Right lobe of liver (tissue), 6 donors: Measurements from ENCODE around the gene APLF. TPM values are rescaled to one million over a fixed set of nuclear protein-coding genes. Genes with fewer than 3 reads are reported as not detected.
A peak's percentile ranks its signal among the peaks of the same experiment; 100 is the strongest.

Source experiments
- ATAC-seq, 4 donors: fragments of 200-7000 bp; cut with Tn5 transposase; one replicate each; pipeline ENCODE4 v1.9.1; 2020; ENCODE audit warnings: mild to moderate bottlenecking in 4 of 4, moderate library complexity in 4 of 4
- DNase-seq, 3 donors: peaks; one replicate each; pipeline ENCODE4 v3.0.0-alpha.2; 2020
- H3K27ac ChIP-seq, 3 donors: fragments of 200-600 bp; one replicate each; pipeline ENCODE4 v1.8.0; 2022
- H3K27me3 ChIP-seq, 2 donors: fragments of 200-600 bp; one replicate each; pipeline ENCODE4 v1.8.0; 2022
- H3K36me3 ChIP-seq, 4 donors: fragments of 200-600 bp; sonication (generic) in 1 of 4; one replicate each; pipeline versions ENCODE4 v1.5.1 to v1.8.0; 2017 to 2022; ENCODE audit warnings: control low read depth in 1 of 4
- H3K4me1 ChIP-seq, 4 donors: fragments of 200-600 bp; sonication (generic) in 1 of 4; one replicate each; pipeline versions ENCODE4 v1.5.1 to v1.8.0; 2017 to 2022; ENCODE audit warnings: control low read depth in 1 of 4
- H3K4me3 ChIP-seq, 3 donors: fragments of 200-600 bp; one replicate each; pipeline ENCODE4 v1.8.0; 2022
- H3K9me3 ChIP-seq, 4 donors: fragments of 200-600 bp; sonication (generic) in 1 of 4; one replicate each; pipeline versions ENCODE4 v1.5.1 to v1.8.0; 2017 to 2022; ENCODE audit warnings: control low read depth in 1 of 4
- POLR2A ChIP-seq: fragments of 450-650 bp; IDR thresholded peaks from one replicate; pipeline ENCODE4 v1.6.1; 2017; ENCODE audit warnings: antibody characterized with exemption, mild to moderate bottlenecking
- WGBS: methylation state at CpG from one replicate; pipeline ENCODE4 v1.1.6; 2018; ENCODE audit warnings: low coverage, low lambda C conversion rate; ENCODE audit not compliant: insufficient coverage; ENCODE audit errors: missing lambda C conversion rate; 5-methylcytosine and 5-hydroxymethylcytosine counted together
- intact Hi-C, 2 donors: fragments of 100-400 bp; cut with DNase I; formaldehyde crosslinking; loops; one replicate each; pipeline versions ENCODE4 v1.11.2 to v1.14.1; 2022
- long read RNA-seq: library from polyadenylated mRNA; unstranded; transcript quantifications from one replicate; pipeline ENCODE4 v2.0.0, GENCODE V29; 2019
- total RNA-seq, 6 experiments: library from RNA; depleted of rRNA in 2 of 6; stranded (reverse); fragments of >200 nt in 2 of 6; fragmentation: NEBNext Ultra II Directional in 3 of 6; extraction: Animal tissue kit (Norgen Biotek cat#: 25700) in 3 of 6; gene quantifications; one replicate each; pipeline versions ENCODE4 v1.1.0 to v1.2.4, GENCODE V29; 2016 to 2023
- TF ChIP-seq, protein P1 (sequence below), 4 donors: fragments of 200-600 bp in 3 of 4; fragments of 450-650 bp in 1 of 4; IDR thresholded peaks; one replicate each; pipeline versions ENCODE4 v1.5.1 to v1.8.0; 2016 to 2022; ENCODE audit warnings: antibody characterized with exemption in 4 of 4, mild to moderate bottlenecking in 2 of 4
- donor health status: DM: no; HTN: yes; CAD: no.
- donor health status: DM: no; HTN: no; CAD: no.
- donor health status: DM: no; HTN: no; CAD: no.
- donor health status: DM: no; HTN: yes; CAD: no.
- donor health status: DM: no; HTN: yes; CAD: no.

Gene APLF, protein sequence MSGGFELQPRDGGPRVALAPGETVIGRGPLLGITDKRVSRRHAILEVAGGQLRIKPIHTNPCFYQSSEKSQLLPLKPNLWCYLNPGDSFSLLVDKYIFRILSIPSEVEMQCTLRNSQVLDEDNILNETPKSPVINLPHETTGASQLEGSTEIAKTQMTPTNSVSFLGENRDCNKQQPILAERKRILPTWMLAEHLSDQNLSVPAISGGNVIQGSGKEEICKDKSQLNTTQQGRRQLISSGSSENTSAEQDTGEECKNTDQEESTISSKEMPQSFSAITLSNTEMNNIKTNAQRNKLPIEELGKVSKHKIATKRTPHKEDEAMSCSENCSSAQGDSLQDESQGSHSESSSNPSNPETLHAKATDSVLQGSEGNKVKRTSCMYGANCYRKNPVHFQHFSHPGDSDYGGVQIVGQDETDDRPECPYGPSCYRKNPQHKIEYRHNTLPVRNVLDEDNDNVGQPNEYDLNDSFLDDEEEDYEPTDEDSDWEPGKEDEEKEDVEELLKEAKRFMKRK
- 1 to 10 TPM; 1.3 to 2.3 (median 1.9) TPM for total RNA-seq
- long read RNA-seq = 0 reads

DNA sequence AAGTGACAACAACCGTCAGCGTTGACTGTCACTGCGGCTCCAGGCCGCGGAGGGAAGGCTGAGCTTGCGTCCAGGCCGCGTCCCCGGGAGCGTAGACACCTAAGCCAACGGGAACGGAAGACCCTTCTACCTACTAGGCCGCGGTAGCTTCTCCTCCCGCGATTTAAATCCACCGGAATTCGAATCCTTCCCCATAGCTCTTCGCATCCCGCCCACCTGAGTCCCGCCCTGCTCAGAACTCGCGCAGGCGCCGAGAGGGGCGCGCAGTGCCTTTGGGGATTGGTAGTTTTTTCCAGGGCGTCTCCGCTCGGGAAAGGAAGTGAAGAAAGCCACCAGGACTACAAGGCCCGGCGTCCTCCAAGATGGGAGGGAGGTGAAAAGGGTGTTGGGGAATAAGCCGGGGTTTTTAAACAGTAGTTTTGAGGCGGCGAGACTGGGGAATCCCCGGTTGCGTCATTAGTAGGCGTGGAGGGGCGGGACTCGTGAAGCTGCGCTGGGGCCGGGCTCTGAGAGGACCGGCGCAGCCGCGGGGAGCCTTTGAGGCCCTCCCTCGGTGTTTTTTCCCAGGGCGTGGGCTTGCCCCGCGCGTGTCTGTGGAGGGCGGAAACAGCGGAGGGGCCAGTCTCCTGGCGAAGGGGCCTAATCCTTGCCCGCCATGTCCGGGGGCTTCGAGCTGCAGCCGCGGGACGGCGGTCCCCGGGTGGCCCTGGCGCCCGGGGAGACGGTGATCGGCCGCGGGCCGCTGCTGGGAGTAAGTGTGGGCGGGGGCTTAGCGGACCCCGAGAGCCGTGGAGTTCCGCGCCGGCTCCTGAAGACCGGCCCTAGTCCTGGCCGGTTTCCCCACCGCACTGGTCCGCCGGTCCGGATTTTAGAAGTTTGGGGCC, at the start of gene APLF, which contains the start of gene FBXO48:
Gene APLF (plus strand): TSS at position 509 of the 884 bp plus-strand sequence. CDS start 147 bp downstream, at position 656.
Gene FBXO48 (minus strand): TSS at position 218 of the 884 bp plus-strand sequence. CDS start 2,149 bp downstream, outside the sequence.
- peak within 1 kb of the TSS; percentile 69 to 84 (median 84) for H3K4me3 ChIP-seq
- H3K4me1 ChIP-seq = peaks cover 0 to 14% (median 0%) of the 10 kb centered on the region in 4 donors
- no peaks in the 10 kb centered on the region for H3K9me3 ChIP-seq
- peak; percentile 95 to 98 (median 98) for DNase-seq
- no peaks in the 10 kb centered on the region for H3K27me3 ChIP-seq
- TF ChIP-seq, protein P1, sequence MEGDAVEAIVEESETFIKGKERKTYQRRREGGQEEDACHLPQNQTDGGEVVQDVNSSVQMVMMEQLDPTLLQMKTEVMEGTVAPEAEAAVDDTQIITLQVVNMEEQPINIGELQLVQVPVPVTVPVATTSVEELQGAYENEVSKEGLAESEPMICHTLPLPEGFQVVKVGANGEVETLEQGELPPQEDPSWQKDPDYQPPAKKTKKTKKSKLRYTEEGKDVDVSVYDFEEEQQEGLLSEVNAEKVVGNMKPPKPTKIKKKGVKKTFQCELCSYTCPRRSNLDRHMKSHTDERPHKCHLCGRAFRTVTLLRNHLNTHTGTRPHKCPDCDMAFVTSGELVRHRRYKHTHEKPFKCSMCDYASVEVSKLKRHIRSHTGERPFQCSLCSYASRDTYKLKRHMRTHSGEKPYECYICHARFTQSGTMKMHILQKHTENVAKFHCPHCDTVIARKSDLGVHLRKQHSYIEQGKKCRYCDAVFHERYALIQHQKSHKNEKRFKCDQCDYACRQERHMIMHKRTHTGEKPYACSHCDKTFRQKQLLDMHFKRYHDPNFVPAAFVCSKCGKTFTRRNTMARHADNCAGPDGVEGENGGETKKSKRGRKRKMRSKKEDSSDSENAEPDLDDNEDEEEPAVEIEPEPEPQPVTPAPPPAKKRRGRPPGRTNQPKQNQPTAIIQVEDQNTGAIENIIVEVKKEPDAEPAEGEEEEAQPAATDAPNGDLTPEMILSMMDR (IDR thresholded peaks at IDR 0.05) = no peak
- TF ChIP-seq POLR2A = peak; percentile 75
- peak within 1 kb of the TSS; percentile 66 to 91 (median 72) for H3K27ac ChIP-seq
- peak; percentile 95 to 98 (median 97) for ATAC-seq
- H3K36me3 ChIP-seq = no peaks in the 10 kb centered on the region
- WGBS = under 1% methylated on average over 41 of the region's 82 CpGs
- intact Hi-C loops = loop anchor here (10.0 kb wide), 2 partner anchors 247 to 457 kb away; no protein-coding TSS in a partner anchor

DNA sequence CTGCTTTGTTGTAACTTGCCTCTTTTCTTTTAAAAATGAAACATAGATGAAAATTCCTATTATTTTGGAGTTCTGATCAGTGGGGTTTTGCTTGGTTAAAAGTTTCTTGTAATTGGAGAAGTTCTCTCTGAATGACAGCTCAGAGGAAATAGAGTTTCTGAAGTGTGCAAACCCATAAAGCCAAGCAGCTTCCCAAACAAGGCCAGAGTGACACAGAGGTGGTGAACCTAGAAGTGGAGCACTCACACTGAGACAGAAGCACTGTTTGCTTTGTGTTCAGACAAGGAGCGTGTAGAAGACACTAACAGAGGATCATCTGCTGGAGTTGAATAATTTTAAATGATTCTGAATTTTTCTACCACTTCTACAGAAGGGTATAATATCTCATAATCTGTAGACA, 49.5 kb upstream of the APLF start:
- Histone ChIP-seq H3K27ac (no peak overlapping the region), H3K9me3 (no peaks in the 10 kb centered on the region), H3K4me3 (no peak overlapping the region), H3K36me3 (no peaks in the 10 kb centered on the region), H3K4me1 (no peaks in the 10 kb centered on the region), H3K27me3 (no peaks in the 10 kb centered on the region)
- ATAC-seq = peak in 1 of 4 donors; percentile 39
- 36% methylated on average over 1 of the region's 1 CpG for WGBS
- TF ChIP-seq, protein P1 (IDR thresholded peaks at IDR 0.05) = no peak
- TF ChIP-seq POLR2A = no peak
- intact Hi-C loops = no loop called here
- no peak for DNase-seq

DNA sequence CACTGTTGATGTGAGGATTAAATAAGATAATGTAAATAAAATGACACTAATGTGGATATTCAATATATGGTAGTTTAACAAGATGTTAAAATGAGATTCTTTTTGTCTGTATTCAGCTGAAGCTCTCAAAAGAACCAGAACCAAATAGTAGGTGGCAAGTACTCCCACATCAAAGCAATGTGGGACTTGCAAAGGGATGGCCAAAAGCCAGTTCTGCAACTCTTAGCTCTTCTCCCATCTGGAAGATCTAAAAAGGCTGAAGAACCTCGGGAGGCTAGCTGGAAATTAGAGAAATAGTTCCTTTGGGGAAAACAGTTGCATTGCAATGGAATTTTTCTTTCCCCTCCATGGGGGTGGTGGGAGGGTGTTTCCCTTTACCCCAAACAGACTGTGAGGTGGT, 49.0 kb upstream of the APLF start:
- Histone ChIP-seq H3K36me3 (no peaks in the 10 kb centered on the region), H3K4me3 (no peak overlapping the region), H3K9me3 (no peaks in the 10 kb centered on the region), H3K27ac (no peak overlapping the region), H3K4me1 (no peaks in the 10 kb centered on the region), H3K27me3 (no peaks in the 10 kb centered on the region)
- intact Hi-C loops = no loop called here
- TF ChIP-seq, protein P1 (IDR thresholded peaks at IDR 0.05) = no peak
- TF ChIP-seq POLR2A = no peak
- no peak for DNase-seq
- WGBS = 80% methylated on average over 1 of the region's 1 CpG
- ATAC-seq = no peak

DNA sequence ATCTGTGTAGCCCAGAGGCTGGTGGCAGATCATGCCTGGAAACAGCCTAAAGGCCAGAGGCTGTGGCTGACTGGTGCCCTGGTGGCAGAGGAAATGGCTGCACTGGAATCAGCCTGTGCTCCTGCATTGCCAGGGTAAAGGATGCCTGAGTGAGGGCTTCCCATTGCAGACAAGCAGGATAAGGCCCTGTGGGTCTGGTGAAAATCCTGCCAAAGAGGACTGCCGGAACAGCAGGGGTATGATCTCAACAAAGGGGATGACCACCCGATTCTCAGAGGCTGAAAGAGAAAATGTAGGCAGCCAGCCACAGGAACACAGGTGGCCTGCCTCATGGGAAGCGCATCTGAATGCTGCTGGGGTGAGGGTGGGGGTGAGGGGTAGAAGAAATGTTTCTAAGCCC, 48.5 kb upstream of the APLF start:
- no peak for TF ChIP-seq POLR2A
- TF ChIP-seq, protein P1 (IDR thresholded peaks at IDR 0.05) = no peak
- H3K27ac ChIP-seq = no peak overlapping the region
- H3K4me3 ChIP-seq = no peak overlapping the region
- H3K4me1 ChIP-seq = no peaks in the 10 kb centered on the region
- no peak for DNase-seq
- no peaks in the 10 kb centered on the region for H3K9me3 ChIP-seq
- ATAC-seq = no peak
- 93% methylated on average over 2 of the region's 3 CpGs for WGBS
- no peaks in the 10 kb centered on the region for H3K27me3 ChIP-seq
- intact Hi-C loops = no loop called here
- H3K36me3 ChIP-seq = no peaks in the 10 kb centered on the region
